NCI-H1694 (cell line): ENCODE data around the gene ARL6IP1.
"Not testable (repeated sequence)": the region's sequence is repeated elsewhere in the genome, so short reads cannot be mapped to it uniquely, and the experiment has no call there.

Experiments
- DNase-seq: peaks from one replicate; lab custom pipeline; 2025; lab: John Stamatoyannopoulos, UW

ARL6IP1 gene

GRCh38 chr16:18759598-18760520, 41.5 kb downstream of the ARL6IP1 start:
- peak; percentile 13 for DNase-seq

DNA sequence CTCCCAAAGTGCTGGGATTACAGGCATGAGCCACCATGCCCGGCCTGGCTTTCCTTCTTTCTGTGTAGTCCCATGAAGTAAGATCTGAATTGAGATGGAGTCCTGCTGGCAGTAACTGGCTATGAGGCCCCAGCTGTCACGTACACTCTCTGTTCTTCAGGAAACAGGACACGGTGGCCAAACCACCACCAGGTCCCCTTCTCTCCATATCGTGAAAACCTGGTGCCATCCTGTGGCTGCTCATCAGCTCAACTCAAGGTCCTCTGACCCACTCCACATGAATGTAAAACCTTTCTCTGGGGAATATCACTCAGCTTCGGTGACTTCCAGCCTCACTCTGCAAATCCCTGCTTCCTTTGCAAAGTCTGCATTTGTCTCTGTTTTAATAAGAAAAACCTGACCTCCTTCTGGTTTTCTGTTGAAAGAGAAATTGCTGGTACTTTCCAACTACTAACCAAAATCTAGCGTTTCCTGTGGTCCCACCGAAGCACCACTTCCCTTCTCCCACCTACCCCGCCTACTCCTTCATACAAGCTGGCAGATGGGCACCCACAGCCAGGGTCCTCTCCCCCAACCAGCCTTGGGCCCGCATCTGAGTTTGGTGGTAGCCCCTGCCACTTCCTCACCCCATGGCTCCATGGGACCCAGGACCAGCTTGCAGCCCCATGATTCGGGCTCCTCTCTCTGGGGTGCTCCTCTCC, 43.2 kb downstream of the ARL6IP1 start:
- not testable (repeated sequence) for DNase-seq

DNA sequence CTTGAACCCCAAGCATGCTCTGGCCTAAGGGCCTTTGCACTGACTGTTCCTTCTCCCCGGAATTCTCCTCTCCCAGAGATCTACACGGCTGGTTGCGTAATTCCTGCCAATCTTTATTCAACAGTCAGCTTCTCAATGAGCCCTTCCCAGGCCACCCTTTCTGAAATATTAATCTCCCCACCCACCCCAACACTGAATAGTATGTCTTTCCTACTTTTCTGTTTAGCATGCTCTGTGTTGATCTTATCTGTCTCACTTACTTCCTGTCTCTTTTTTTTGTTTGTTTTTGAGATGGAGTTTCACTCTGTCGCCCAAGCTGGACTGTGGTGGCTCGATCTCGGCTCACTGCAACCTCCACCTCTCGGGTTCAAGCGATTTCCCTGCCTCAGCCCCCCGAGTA, 44.7 kb downstream of the ARL6IP1 start:
- not testable (repeated sequence) for DNase-seq

- not testable (repeated sequence) for DNase-seq
These were observed 58.5 kb downstream of the ARL6IP1 start for GRCh38 chr16:18742870-18743269.
